HG03520 (cell line): ENCODE data around the gene LIG4.
"Not testable (repeated sequence)": the region's sequence is repeated elsewhere in the genome, so short reads cannot be mapped to it uniquely, and the experiment has no call there.

Experiments
- ATAC-seq: cut with Tn5 transposase; IDR thresholded peaks from one replicate; pipeline ENCODE4 v1.9.1; 2021; ENCODE audit warnings: mild to moderate bottlenecking, moderate library complexity; ENCODE audit not compliant: unreplicated experiment

Gene LIG4

GRCh38 chr13:108215436-108215835, at the start of gene LIG4:
TSS of gene LIG4 (minus strand) at chr13:108215536. CDS start at chr13:108211268, 4,268 bp downstream.
- ATAC-seq = peak; percentile 59

- no peak for ATAC-seq
These were observed 48.5 kb upstream of the LIG4 start for GRCh38 chr13:108263621-108264355.

GRCh38 chr13:108257248-108257647, 41.9 kb upstream of the LIG4 start:
- no peak for ATAC-seq

- no peak for ATAC-seq
These were observed 33.8 kb upstream of the LIG4 start for GRCh38 chr13:108249150-108249549.

GRCh38 chr13:108230377-108230776, 15.0 kb upstream of the LIG4 start:
- ATAC-seq = no peak

GRCh38 chr13:108227651-108228272, 12.4 kb upstream of the LIG4 start:
- ATAC-seq = peak; percentile 34

GRCh38 chr13:108226184-108226583, 10.8 kb upstream of the LIG4 start:
- peak; percentile 34 for ATAC-seq

GRCh38 chr13:108225440-108225839, 10.1 kb upstream of the LIG4 start:
- peak; percentile 47 for ATAC-seq

- no peak for ATAC-seq
These were observed 8.6 kb upstream of the LIG4 start for GRCh38 chr13:108223687-108224503.

- no peak for ATAC-seq
These were observed 4.7 kb upstream of the LIG4 start for GRCh38 chr13:108220041-108220440.

- ATAC-seq = peak; percentile 65
These were observed 3.0 kb upstream of the LIG4 start, which contains the start of gene ABHD13 for GRCh38 chr13:108218044-108218974. TSS of gene ABHD13 (plus strand) at chr13:108218392. CDS start at chr13:108229219, 10,827 bp downstream.

GRCh38 chr13:108217307-108218043, 2.1 kb upstream of the LIG4 start:
- not testable (repeated sequence) for ATAC-seq

- ATAC-seq = no peak
These were observed 680 bp downstream of the LIG4 start for GRCh38 chr13:108214441-108215271.

GRCh38 chr13:108213946-108214345, 1.4 kb downstream of the LIG4 start:
- no peak for ATAC-seq

GRCh38 chr13:108212886-108213285, 2.5 kb downstream of the LIG4 start:
- peak; percentile 38 for ATAC-seq

- no peak for ATAC-seq
These were observed 4.8 kb downstream of the LIG4 start for GRCh38 chr13:108210551-108210950.

GRCh38 chr13:108200781-108201398, 14.4 kb downstream of the LIG4 start:
- no peak for ATAC-seq

- no peak for ATAC-seq
These were observed 19.5 kb downstream of the LIG4 start for GRCh38 chr13:108195861-108196260.
